GM13976 (cell line): Measurements from ENCODE around the gene CANX.
A peak's percentile ranks its signal among the peaks of the same experiment; 100 is the strongest.

Experiments
- DNase-seq: peaks from one replicate; pipeline ENCODE4 v3.0.0; 2012; ENCODE audit warnings: low spot score
- CTCF ChIP-seq: IDR thresholded peaks from 2 replicates; pipeline ENCODE4 v1.5.1; 2012; ENCODE audit warnings: borderline replicate concordance, mild to moderate bottlenecking; ENCODE audit not compliant: insufficient read depth; ENCODE audit errors: extremely low read depth, missing control alignments, control extremely low read depth
- in situ Hi-C: fragments of 300-500 bp; cut with MboI; formaldehyde crosslinking; loops from one replicate; pipeline ENCODE4 v1.12.0; 2022; ENCODE audit warnings: low sequenced_read_pairs, mixed read lengths, inconsistent platforms; ENCODE audit not compliant: unreplicated experiment

CANX gene

GRCh38 chr5:179727106-179727505 is 28.3 kb downstream of the CANX start:
- in situ Hi-C loops = no loop called here
- DNase-seq = no peak
- TF ChIP-seq CTCF = no peak

GRCh38 chr5:179729303-179729702 is 30.5 kb downstream of the CANX start:
- no peak for TF ChIP-seq CTCF
- in situ Hi-C loops = no loop called here
- DNase-seq = no peak

- in situ Hi-C loops = no loop called here
- TF ChIP-seq CTCF = no peak
- DNase-seq = no peak
Observed at GRCh38 chr5:179729727-179730126, 31.0 kb downstream of the CANX start.

- no peak for TF ChIP-seq CTCF
- no peak for DNase-seq
- in situ Hi-C loops = no loop called here
Observed at GRCh38 chr5:179730356-179730755, 31.6 kb downstream of the CANX start.

GRCh38 chr5:179730852-179731251 is 32.1 kb downstream of the CANX start:
- DNase-seq = no peak
- no peak for TF ChIP-seq CTCF
- in situ Hi-C loops = no loop called here

GRCh38 chr5:179731791-179732411 is 33.1 kb downstream of the CANX start:
- TF ChIP-seq CTCF = no peak
- in situ Hi-C loops = no loop called here
- DNase-seq = peak; percentile 61
